Measurements from ENCODE around the gene RGS19. TPM values are rescaled to one million over a fixed set of nuclear protein-coding genes. Genes with fewer than 3 reads are reported as not detected.

Gene RGS19
- total RNA-seq, 1 experiment from 2014 or later = 32.0 TPM

GRCh38 chr20:64077876-64078551, 1.3 kb downstream of the RGS19 start:
- ATAC-seq (no peak), DNase-seq (ENCODE audit: low read depth, low spot score) (no peak)
- Histone ChIP-seq H3K27me3 (ENCODE audit: control insufficient read depth, insufficient read depth, low read length) (no peaks in the 10 kb centered on the region), H3K27ac (ENCODE audit: low read length) (peak overlapping the region; percentile 87; the same call in 1 of the 2 replicates), H3K36me3 (ENCODE audit: control insufficient read depth, insufficient read depth, low read length) (no peaks in the 10 kb centered on the region), H3K4me3 (ENCODE audit: low read depth in 2 of 2, low read length in 2 of 2) (peak overlapping the region; percentile 78 to 82; a peak in 3 of 4 replicates), H3K4me1 (ENCODE audit: control insufficient read depth, insufficient read depth, low read length) (peaks cover 21% of the 10 kb centered on the region), H3K9me3 (ENCODE audit: control insufficient read depth, insufficient read depth, low read depth, low read length) (no peaks in the 10 kb centered on the region)
- intact Hi-C loops (cut with micrococcal nuclease; ENCODE audit: unreplicated experiment) (no loop called here), in situ Hi-C loops (cut with HindIII; ENCODE audit: low pct_unique_long_range_greater_than_20kb, low sequenced_read_pairs) (no loop called here)
- TF ChIP-seq REST (IDR thresholded peaks at IDR 0.05; ENCODE audit: insufficient read depth in 1 of 2, low read depth in 2 of 2, low read length in 1 of 2) (no peak), TCF7L2 (IDR thresholded peaks at IDR 0.05; ENCODE audit: low read depth, low read length) (no peak), SIN3A (IDR thresholded peaks at IDR 0.05; ENCODE audit: borderline replicate concordance, insufficient read depth, low read depth, low read length) (no peak), POLR2AphosphoS5 (IDR thresholded peaks at IDR 0.05; ENCODE audit: low read depth, low read length) (no peak), CTCF (IDR thresholded peaks at IDR 0.05) (no peak)
- TSS peak; percentile 69 for BruUV-seq (replicated peaks)
- CTCF ChIA-PET = interaction anchor here (0.7 kb wide), 1 partner anchor 60 kb away, joined by 6 read pairs; no protein-coding TSS in a partner anchor
- POLR2A ChIA-PET = interaction anchor here (1.0 kb wide), 1 partner anchor 97 kb away, joined by 4 read pairs; the partner anchor contains the start of gene PRPF6

GRCh38 chr20:64077541-64077875, 1.8 kb downstream of the RGS19 start:
- Histone ChIP-seq H3K4me3 (ENCODE audit: low read depth in 2 of 2, low read length in 2 of 2) (no peak overlapping the region), H3K4me1 (ENCODE audit: control insufficient read depth, insufficient read depth, low read length) (peaks cover 21% of the 10 kb centered on the region), H3K27ac (ENCODE audit: low read length) (no peak overlapping the region), H3K27me3 (ENCODE audit: control insufficient read depth, insufficient read depth, low read length) (no peaks in the 10 kb centered on the region), H3K9me3 (ENCODE audit: control insufficient read depth, insufficient read depth, low read depth, low read length) (no peaks in the 10 kb centered on the region), H3K36me3 (ENCODE audit: control insufficient read depth, insufficient read depth, low read length) (no peaks in the 10 kb centered on the region)
- intact Hi-C loops (cut with micrococcal nuclease; ENCODE audit: unreplicated experiment) (no loop called here), in situ Hi-C loops (cut with HindIII; ENCODE audit: low pct_unique_long_range_greater_than_20kb, low sequenced_read_pairs) (no loop called here)
- no peak for ATAC-seq
- TF ChIP-seq REST (IDR thresholded peaks at IDR 0.05; ENCODE audit: insufficient read depth in 1 of 2, low read depth in 2 of 2, low read length in 1 of 2) (no peak), SIN3A (IDR thresholded peaks at IDR 0.05; ENCODE audit: borderline replicate concordance, insufficient read depth, low read depth, low read length) (no peak), TCF7L2 (IDR thresholded peaks at IDR 0.05; ENCODE audit: low read depth, low read length) (no peak)
- no peak for DNase-seq (ENCODE audit: low read depth, low spot score)
- ChIA-PET POLR2A (interaction anchor here (1.0 kb wide), 1 partner anchor 97 kb away, joined by 4 read pairs; the partner anchor contains the start of gene PRPF6), CTCF (no interaction called here)
- BruUV-seq (replicated peaks) = no TSS peak

All from Panc1 (cell line).